Neural cell (in vitro differentiated cells): ENCODE results near the gene TESMIN.

ENCODE experiments used
- CTCF ChIP-seq: fragments of 450-650 bp; IDR thresholded peaks from 2 replicates; pipeline ENCODE4 v1.5.1; 2014; ENCODE audit warnings: antibody characterized with exemption, mild to moderate bottlenecking, moderate library complexity; ENCODE audit not compliant: poor library complexity, severe bottlenecking
- REST ChIP-seq: IDR thresholded peaks from 2 replicates; pipeline ENCODE4 v1.6.1; 2012; ENCODE audit warnings: borderline replicate concordance

GRCh38 chr11:68684385-68685356, 66.6 kb downstream of the TESMIN start, which contains the start of gene GAL:
- TF ChIP-seq REST: no peak
- no peak for TF ChIP-seq CTCF
